B cell (primary cell): Measurements from ENCODE around the gene RAB28.

Experiments
- CTCF ChIP-seq: fragments of 200-600 bp; IDR thresholded peaks from one replicate; pipeline ENCODE4 v1.8.0; 2022; ENCODE audit warnings: antibody characterized with exemption, mild to moderate bottlenecking
- EZH2 ChIP-seq: IDR thresholded peaks from 2 replicates; pipeline ENCODE4 v1.6.1; 2012; ENCODE audit warnings: borderline replicate concordance, low read depth, mild to moderate bottlenecking, moderate library complexity, low read length; ENCODE audit not compliant: insufficient read depth, poor library complexity, severe bottlenecking

GRCh38 chr4:13496605-13497004 is 12.5 kb upstream of the RAB28 start:
- TF ChIP-seq CTCF = no peak
- no peak for TF ChIP-seq EZH2
